Measurements from ENCODE around the gene TGM2.

GRCh38 chr20:38211200-38212097 lies 46.4 kb upstream of the TGM2 start:
- TF ChIP-seq GLIS2 (tag by site-specific recombination; IDR thresholded peaks at IDR 0.05) (no peak), SETDB1 (IDR thresholded peaks at IDR 0.05; ENCODE audit: insufficient read length, low read length) (no peak), SP2 (tag by site-specific recombination; IDR thresholded peaks at IDR 0.05) (no peak), ZNF23 (tag by site-specific recombination; IDR thresholded peaks at IDR 0.05; ENCODE audit: borderline replicate concordance) (no peak), EGR2 (tag by site-specific recombination; IDR thresholded peaks at IDR 0.05; ENCODE audit: low read depth) (no peak), ZNF274 (IDR thresholded peaks at IDR 0.05; ENCODE audit: low read length) (no peak), ZNF274 (tag by site-specific recombination; IDR thresholded peaks at IDR 0.05; ENCODE audit: borderline replicate concordance) (no peak), REST (tag by site-specific recombination; IDR thresholded peaks at IDR 0.05) (no peak), ZNF433 (tag by site-specific recombination; IDR thresholded peaks at IDR 0.05; ENCODE audit: low read depth) (no peak)
